WTC11 (cell line): ENCODE results near the gene SYNPO2. TPM values are rescaled to one million over a fixed set of nuclear protein-coding genes. Genes with fewer than 3 reads are reported as not detected.

ENCODE experiments used
- ATAC-seq: fragments of 200-7000 bp; cut with Tn5 transposase; 2 replicates; pipeline ENCODE4 v1.10.0; 2021; ENCODE audit warnings: mild to moderate bottlenecking, moderate library complexity
- CTCF ChIA-PET: fragments of 300-600 bp; sonication (Branson Sonifier 250); formaldehyde crosslinking; loops from one replicate; lab custom pipeline; 2021; ENCODE audit warnings: antibody characterized with exemption; lab: Charles Lee
- POLR2A ChIA-PET: fragments of 350-600 bp; sonication (Branson Sonifier 250); formaldehyde crosslinking; loops from one replicate; lab custom pipeline; 2021; ENCODE audit warnings: antibody characterized with exemption; lab: Charles Lee
- DNase-seq: peaks from one replicate; pipeline ENCODE4 v3.0.0; 2021; ENCODE audit warnings: low spot score
- H3K27ac Mint-ChIP-seq: 2 replicates; pipeline ENCODE4 v1.8.0; 2021; ENCODE audit warnings: mixed read lengths
- H3K27me3 Mint-ChIP-seq: 2 replicates; pipeline ENCODE4 v1.8.0; 2021; ENCODE audit warnings: low read depth, mild to moderate bottlenecking, moderate library complexity, mixed read lengths
- H3K36me3 Mint-ChIP-seq: 2 replicates; pipeline ENCODE4 v1.8.0; 2021; ENCODE audit warnings: mixed read lengths
- H3K4me1 Mint-ChIP-seq: 2 replicates; pipeline ENCODE4 v1.8.0; 2022; ENCODE audit warnings: mixed read lengths
- H3K4me3 Mint-ChIP-seq: 2 replicates; pipeline ENCODE4 v1.8.0; 2021; ENCODE audit warnings: mild to moderate bottlenecking, moderate library complexity, mixed read lengths
- H3K9me3 Mint-ChIP-seq: 2 replicates; pipeline ENCODE4 v1.8.0; 2021; ENCODE audit warnings: mixed read lengths
- ATF2 ChIP-seq: sonication (generic); formaldehyde crosslinking; IDR thresholded peaks from 2 replicates; pipeline ENCODE4 v1.8.1; 2022; ENCODE audit warnings: low read depth, missing genetic modification reagents, borderline replicate concordance
- FOXJ3 ChIP-seq: sonication (generic); formaldehyde crosslinking; IDR thresholded peaks from 2 replicates; pipeline ENCODE4 v1.9.0; 2021; ENCODE audit warnings: missing genetic modification reagents, mild to moderate bottlenecking, borderline replicate concordance
- JAZF1 ChIP-seq: fragments of 250-450 bp; sonication (Bioruptor Pico); IDR thresholded peaks from 2 replicates; pipeline ENCODE4 v1.9.0; 2021; ENCODE audit warnings: moderate library complexity, mild to moderate bottlenecking, inconsistent platforms
- MLX ChIP-seq: sonication (generic); formaldehyde crosslinking; IDR thresholded peaks from 2 replicates; pipeline ENCODE4 v1.8.1; 2023; ENCODE audit warnings: mild to moderate bottlenecking, missing genetic modification reagents, moderate library complexity
- MYBL2 ChIP-seq: sonication (generic); formaldehyde crosslinking; IDR thresholded peaks from 2 replicates; pipeline ENCODE4 v1.8.1; 2023; ENCODE audit warnings: mild to moderate bottlenecking, moderate library complexity, missing genetic modification reagents
- NFE2L1 ChIP-seq: sonication (generic); formaldehyde crosslinking; IDR thresholded peaks from 2 replicates; pipeline ENCODE4 v1.8.1; 2023; ENCODE audit warnings: missing genetic modification reagents
- PREB ChIP-seq: sonication (generic); formaldehyde crosslinking; IDR thresholded peaks from 2 replicates; pipeline ENCODE4 v1.8.1; 2022; ENCODE audit warnings: mild to moderate bottlenecking, missing genetic modification reagents, moderate library complexity, borderline replicate concordance
- PRRX2 ChIP-seq: fragments of 250-450 bp; sonication (Bioruptor Pico); IDR thresholded peaks from 2 replicates; pipeline ENCODE4 v1.8.0; 2021; ENCODE audit warnings: mild to moderate bottlenecking
- STAT6 ChIP-seq: sonication (generic); formaldehyde crosslinking; conservative IDR thresholded peaks from 2 replicates; pipeline ENCODE4 v1.8.1; 2023; ENCODE audit warnings: mild to moderate bottlenecking, low read depth, missing genetic modification reagents, moderate library complexity
- TCF7 ChIP-seq: sonication (generic); formaldehyde crosslinking; IDR thresholded peaks from 2 replicates; pipeline ENCODE4 v1.8.0; 2022; ENCODE audit warnings: mild to moderate bottlenecking, low read depth, missing genetic modification reagents, moderate library complexity
- ZNF281 ChIP-seq: sonication (generic); formaldehyde crosslinking; IDR thresholded peaks from 2 replicates; pipeline ENCODE4 v1.8.0; 2023; ENCODE audit warnings: mild to moderate bottlenecking, missing genetic modification reagents
- ZNF532 ChIP-seq: fragments of 250-450 bp; sonication (Bioruptor Pico); IDR thresholded peaks from 2 replicates; pipeline ENCODE4 v1.9.0; 2021; ENCODE audit warnings: mild to moderate bottlenecking, borderline replicate concordance
- ZSCAN18 ChIP-seq: fragments of 250-450 bp; sonication (Bioruptor Pico); IDR thresholded peaks from 2 replicates; pipeline ENCODE4 v2.1.2; 2022; ENCODE audit warnings: mild to moderate bottlenecking, moderate library complexity
- total RNA-seq: library from RNA; stranded (reverse); gene quantifications from 3 replicates; pipeline ENCODE4 v1.2.3, GENCODE V29; 2021

The SYNPO2 gene
- total RNA-seq, 1 experiment from 2014 or later: 1.9 TPM

- TF ChIP-seq ZNF532: no peak
These were observed 58.4 kb downstream of the SYNPO2 start (continued) for GRCh38 chr4:118947095-118947494.

GRCh38 chr4:118948545-118949144 is 60.0 kb downstream of the SYNPO2 start:
- ATAC-seq: peak; percentile 72
- no peaks in the 10 kb centered on the region for H3K36me3 Mint-ChIP-seq
- POLR2A ChIA-PET: no interaction called here
- peaks cover 21% of the 10 kb centered on the region for H3K4me1 Mint-ChIP-seq
- no peak for DNase-seq
- H3K27ac Mint-ChIP-seq: 0 out of 2 replicates have a peak overlapping the region, but pooled peaks have one; percentile 42
- no peak overlapping the region for H3K4me3 Mint-ChIP-seq
- no peaks in the 10 kb centered on the region for H3K9me3 Mint-ChIP-seq
- H3K27me3 Mint-ChIP-seq: no peaks in the 10 kb centered on the region
- no peak for TF ChIP-seq MYBL2 (CRISPR knock-in tag)
- no peak for TF ChIP-seq MLX (CRISPR knock-in tag)
- no peak for TF ChIP-seq ZNF281 (CRISPR knock-in tag)
- TF ChIP-seq PRRX2 (CRISPR knock-in tag): no peak
- CTCF ChIA-PET: no interaction called here

GRCh38 chr4:118950224-118950623 is 61.6 kb downstream of the SYNPO2 start:
- Mint-ChIP-seq H3K27me3 (no peaks in the 10 kb centered on the region), H3K4me3 (no peak overlapping the region), H3K27ac (peak overlapping the region; percentile 31; the same call in 1 of the 2 replicates), H3K9me3 (no peaks in the 10 kb centered on the region), H3K4me1 (peaks cover 21% of the 10 kb centered on the region), H3K36me3 (no peaks in the 10 kb centered on the region)
- ATAC-seq (peak; percentile 68), DNase-seq (no peak)
- ChIA-PET POLR2A (no interaction called here), CTCF (interaction anchor here (0.6 to 1.1 kb wide), 2 partner anchors 19 to 166 kb away, joined by 3 read pairs; no protein-coding TSS in a partner anchor)
- TF ChIP-seq ZSCAN18 (CRISPR knock-in tag) (no peak), ATF2 (CRISPR knock-in tag) (no peak), TCF7 (CRISPR knock-in tag) (no peak), FOXJ3 (CRISPR knock-in tag) (no peak), STAT6 (CRISPR knock-in tag) (no peak), NFE2L1 (CRISPR knock-in tag) (no peak), JAZF1 (CRISPR knock-in tag) (no peak), PREB (CRISPR knock-in tag) (no peak)
